ENCODE results near the gene ZNG1A.
"Not testable (repeated sequence)": the region's sequence is repeated elsewhere in the genome, so short reads cannot be mapped to it uniquely, and the experiment has no call there.

ZNG1A gene

DNA sequence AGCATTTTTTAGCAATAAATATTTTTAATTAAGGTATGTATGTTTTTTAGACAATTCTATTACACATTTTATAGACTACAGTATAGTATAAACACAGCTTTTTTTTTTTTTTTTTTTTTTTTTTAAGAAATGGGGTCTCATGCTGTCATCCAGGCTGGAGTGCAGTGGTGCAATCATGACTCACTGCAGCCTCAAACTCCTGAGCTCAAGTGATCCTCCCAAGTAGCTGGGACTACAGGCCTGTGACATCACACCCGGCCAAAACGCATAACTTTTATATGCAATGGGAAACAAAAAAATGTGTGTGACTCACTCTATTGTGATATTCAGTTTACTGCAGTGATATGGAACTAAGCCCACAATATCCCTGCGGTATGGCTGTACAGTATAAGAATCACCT, 9.1 kb downstream of the ZNG1A start:
- DNase-seq, result not testable (repeated sequence)

DNA sequence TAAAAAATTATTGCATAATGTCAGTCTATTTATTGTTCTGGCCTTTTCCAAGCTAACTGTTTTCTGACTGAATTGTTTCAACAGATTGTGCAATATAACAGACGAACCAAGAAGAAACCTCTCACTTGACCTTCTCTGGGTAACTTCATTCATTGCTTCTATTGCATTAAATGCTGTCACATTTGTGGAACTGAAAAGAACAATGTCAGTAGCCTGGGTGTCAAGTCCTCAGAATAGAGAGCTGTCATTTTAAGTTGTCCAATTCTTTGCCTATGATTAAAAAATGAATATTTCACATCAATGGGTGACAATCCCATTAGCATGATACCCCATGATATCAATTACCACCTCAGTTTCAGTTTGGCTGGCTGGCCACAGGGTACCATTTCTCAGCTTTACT, 19.0 kb downstream of the ZNG1A start:
- DNase-seq, result not testable (repeated sequence)

DNA sequence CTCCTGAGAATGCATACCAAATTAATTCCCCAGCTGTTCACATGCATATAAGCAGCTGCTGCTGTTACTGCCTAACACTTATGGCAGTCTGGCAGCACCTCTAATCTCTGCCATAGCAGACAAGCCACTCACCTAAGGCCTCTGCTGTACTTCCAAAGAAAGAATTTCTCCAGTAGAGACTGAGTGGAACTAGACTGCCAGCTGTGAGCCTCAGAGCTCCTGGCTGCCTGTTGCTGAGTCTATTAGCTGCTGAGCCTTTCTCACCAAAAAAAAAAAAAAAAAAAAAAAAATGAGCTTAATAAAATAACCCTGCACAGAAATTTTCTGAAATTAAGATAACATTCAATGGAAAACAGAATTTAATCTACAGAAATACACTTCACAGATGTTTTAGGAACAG, 27.7 kb downstream of the ZNG1A start:
- DNase-seq, result not testable (repeated sequence)

DNA sequence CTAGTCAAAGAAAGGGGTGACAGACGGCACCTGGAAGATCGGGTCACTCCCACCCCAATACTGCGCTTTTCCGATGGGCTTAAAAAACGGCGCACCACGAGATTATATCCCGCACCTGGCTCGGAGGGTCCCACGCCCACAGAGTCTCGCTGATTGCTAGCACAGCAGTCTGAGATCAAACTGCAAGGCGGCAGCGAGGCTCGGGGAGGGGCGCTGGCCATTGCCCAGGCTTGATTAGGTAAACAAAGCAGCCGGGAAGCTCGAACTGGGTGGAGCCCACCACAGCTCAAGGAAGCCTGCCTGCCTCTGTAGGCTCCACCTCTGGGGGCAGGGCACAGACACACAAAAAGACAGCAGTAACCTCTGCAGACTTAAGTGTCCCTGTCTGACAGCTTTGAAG, 39.0 kb downstream of the ZNG1A start:
- not testable (repeated sequence) for DNase-seq

DNA sequence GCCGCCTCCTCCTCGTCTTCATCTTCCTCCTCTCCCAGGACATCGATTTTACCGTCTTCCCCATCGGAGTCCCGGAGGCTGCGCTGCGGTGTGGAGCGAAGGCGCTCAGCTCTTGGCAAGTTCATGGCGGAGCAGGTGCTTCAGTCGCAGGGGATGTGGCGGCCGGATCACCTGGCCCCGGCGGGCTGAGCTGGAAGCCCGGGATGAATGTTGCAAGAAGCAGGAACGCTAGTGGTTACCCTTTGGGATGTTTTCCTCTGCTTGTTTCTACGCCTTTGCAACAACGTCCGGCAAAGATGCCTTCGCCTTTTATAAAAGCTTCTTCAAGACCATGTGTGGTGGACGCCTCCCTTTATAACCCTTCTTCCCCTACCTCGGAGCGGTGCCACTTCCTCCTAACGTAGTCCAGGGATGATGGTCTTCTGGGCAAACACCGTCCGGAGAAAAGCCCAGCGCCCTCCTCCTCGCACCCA, 60.8 kb downstream of the ZNG1A start, which contains the start of gene FOXD4:
FOXD4 (minus strand) TSS at position 423 of the 473 bp plus-strand sequence; CDS start at position 125, 298 bp downstream.
- DNase-seq, result not testable (repeated sequence)

DNA sequence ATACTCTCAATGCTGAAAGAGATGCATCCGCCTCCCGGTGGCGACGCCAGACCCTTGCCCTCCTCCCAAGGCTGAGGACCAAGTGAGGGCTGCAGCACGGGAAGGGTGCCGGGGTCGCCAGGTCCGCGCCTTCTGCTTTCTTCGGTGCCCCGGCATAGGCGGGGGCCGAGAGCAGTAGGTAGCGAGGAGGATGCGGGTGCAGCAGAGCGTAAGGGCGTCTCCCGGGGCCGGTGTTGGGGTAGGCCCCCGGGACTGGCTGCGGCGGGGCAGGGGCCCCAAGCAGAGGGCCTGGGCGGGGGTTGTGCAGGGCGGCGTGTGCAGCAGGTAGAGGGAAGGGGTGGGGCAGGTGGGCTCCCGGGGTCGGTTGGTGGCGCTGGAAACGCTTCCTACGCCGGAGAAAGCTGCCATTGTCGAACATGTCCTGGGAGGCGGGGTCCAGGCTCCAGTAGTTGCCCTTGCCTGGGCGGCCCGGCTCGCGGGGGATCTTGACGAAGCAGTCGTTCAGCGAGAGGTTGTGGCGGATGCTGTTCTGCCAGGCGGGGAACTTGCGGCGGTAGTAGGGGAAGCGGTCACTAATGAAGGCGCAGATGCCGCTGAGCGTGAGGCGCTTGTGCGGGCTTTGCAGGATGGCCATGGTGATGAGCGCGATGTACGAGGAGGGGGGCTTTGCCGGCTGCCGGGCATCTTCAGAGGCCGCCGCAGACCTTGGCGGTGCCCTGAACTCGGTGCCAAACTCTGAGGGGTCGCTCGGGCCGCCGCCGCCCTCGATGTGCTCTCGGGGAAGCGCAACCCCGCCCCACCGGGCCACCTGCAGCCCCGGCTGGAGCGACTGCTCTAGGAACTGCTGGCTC, 61.5 kb downstream of the ZNG1A start:
- peak; percentile 21 for DNase-seq

DNA sequence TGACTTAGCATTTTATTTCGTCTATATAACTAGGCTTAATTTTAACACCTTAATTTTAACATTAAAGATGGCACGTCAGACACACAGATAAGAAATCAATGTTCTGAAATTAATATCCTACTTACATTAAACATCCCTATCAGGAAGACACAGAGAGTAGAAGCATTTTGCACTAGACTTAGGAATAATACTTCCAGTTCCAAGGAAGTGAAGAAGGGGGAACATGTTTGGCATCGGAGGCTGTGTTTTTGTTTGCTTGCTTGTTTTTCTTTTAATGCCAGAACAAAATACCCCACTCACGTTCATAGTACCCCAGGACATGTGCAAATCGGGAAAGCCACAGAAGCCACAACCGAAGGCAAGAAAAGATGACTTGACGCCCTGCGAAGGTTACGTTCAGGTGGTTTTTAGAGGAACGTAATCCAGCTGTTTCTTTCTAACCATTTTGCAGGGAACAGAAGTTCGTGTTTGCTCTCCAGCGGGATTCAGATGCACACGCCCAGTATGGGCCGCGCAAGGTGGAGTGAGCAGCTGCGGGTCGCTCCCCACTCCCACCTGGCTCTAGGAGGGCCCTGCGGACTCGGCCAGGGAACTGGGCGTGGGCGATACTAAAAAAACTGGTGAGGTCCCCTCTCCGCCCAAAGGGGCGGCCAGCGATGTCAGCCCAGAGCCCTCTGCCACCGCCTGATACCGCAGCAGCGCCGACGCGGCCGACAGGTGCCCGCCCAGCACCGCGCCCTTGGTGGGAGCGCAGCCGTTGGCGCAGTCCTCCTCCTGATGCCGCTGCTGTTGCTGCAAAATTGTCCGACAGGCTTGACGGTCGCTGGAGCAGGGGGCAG, 62.4 kb downstream of the ZNG1A start:
- DNase-seq, result not testable (repeated sequence)

DNA sequence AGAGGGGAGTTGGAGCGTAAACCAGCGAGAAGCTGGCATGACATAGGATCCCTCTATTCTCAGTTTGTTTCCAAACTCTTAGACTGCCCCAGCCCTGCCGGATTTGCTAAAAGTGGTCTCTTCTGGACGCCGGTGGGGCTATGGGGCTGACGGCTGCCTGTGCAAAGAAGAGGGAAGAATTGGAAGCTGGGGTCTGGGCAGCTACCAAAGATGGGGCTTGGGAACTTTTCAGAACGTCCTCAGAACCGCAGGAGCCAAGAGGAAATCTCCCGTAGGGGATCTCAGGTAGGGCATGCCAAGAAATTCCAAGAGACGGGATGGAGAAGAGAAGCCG, 63.8 kb downstream of the ZNG1A start:
- DNase-seq, result not testable (repeated sequence)

DNA sequence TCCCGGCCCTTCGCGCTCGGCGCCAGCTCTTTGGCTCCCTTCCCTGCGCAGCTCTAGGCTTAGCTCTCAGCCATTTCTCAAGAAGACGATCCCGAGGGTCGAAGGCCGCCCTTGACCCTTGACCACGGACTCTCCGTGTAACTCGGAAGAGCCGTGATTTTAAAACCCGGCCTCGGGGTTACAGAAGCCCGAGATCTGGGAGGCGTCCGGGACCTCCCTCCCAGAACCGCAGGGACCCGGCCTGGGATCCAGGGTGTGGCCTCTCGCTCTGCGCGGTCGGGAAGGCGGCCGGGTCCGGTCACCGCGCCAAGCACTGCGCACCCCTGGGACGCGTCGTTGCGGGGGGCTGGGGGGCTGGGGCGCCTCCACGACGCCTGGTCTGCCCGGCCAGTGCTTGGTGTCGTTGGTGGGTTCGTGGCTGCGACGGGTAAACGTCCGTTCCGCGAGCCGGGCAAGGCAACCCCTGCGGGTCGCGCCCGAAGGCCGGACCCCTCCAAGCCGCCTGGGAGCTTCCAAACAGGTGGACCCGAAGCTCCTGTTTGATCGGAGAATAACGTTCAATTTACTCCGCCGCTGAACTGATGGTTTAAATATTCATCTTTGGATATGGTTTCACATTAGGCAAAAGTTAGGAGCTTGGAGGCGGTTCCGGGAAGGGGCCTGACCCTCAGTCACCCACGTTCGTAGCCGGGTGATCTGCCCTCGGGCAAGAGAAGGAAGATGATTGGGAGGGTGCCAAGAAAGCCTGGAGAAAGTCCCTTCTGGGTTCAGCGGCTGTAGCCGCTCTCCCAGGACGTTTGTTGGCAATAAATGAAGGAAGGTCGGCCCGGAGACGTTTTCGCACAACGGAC, 64.4 kb downstream of the ZNG1A start:
- not testable (repeated sequence) for DNase-seq

DNA sequence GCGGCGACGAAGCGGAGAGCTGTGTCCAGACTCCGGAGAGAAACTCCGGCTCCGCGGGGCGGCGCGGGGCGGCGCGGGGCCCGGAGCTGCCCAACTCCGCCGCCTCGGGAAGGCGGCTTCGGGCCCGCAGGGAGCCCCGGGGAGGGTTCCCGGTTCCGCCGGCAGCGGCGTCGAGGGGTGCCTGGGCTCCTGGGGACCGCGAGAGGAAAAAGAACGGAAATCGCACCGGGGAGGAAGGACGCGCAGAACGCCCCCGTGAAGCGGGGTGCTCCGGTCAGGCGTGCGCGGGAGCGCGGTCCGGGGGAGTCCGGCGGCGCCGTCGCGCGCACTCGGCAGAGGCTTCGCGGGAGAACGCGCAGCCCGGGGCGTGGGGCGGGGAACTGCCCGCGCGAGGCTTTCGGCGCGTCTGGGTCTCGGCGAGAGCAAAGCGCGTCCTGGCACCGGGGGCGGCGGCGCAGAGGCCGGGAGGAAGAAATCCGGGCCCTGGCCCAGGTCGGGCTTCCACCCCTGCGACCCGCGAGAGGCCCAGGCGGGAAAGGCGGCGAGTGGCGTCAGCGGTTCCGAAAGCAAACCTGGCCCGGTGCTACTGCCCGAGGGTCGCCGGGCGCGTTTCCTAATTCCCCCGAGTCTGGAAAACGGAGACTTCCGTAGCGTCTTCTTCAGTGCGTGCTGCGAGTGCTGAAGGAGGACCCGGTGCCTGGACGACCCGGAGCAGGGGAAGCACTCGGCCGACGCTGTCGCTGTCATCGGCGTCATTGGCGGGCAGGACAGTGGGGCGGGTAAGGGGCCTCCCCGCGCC, 65.2 kb downstream of the ZNG1A start:
- DNase-seq, result peak; percentile 40

DNA sequence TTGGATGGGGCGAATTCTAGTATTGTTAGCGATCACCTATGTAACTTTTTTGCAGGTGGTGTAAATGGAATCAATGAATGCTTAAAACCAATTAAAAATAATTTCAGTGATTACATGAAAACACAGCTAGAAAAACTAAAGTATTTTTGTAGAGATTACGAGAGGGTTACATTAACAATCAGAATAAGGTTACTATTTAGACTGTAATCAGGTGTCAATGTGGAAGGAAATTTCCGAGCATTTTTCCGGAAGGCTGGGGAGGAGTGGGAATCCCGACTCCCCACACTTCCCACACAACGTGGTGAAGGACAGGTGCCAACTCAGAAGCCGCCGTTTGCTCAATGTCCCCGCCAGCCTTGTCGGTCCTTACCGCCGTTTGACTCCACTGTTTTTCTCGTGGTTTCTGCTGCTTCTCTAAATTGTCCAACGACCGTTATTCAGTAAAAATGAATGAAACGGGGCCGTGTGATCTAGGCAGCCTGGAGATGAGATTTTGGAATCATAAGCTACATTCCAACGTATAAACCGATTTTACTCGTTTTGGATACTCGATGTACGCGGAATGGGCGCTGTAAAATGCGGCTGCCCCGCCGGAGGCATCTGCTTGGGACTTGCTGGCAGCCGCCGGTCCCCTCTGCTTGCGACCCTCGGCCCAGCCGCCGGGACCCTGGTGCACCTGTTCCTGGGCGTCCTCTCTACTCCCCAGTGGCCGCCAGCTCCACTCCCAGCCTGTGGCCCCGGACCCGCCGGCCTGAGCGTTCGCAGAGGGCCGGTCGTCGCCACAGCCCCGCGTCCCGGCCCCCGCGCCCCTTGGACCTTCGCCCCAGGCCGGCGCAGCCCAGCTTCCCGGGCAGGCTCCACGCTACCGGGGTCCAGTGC, 66.0 kb downstream of the ZNG1A start:
- not testable (repeated sequence) for DNase-seq

DNA sequence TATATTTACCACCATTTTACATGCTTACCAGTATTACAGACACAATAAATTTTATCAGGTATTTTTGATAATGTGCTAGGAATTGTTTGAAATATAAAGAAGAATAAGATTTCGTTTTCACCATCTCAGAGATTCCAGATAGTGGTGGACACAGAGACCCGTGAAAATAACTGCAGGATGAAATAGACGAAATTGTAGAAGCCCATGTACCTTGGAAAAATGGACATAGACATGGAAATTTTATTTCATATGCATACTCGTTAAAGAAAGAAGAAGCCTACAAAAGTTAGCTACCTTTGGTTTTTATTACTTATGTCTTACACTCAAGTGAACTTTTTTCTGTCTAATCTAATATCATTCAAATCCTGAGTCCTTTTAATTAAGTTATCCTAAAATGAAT, 68.2 kb downstream of the ZNG1A start:
- DNase-seq, result not testable (repeated sequence)

DNA sequence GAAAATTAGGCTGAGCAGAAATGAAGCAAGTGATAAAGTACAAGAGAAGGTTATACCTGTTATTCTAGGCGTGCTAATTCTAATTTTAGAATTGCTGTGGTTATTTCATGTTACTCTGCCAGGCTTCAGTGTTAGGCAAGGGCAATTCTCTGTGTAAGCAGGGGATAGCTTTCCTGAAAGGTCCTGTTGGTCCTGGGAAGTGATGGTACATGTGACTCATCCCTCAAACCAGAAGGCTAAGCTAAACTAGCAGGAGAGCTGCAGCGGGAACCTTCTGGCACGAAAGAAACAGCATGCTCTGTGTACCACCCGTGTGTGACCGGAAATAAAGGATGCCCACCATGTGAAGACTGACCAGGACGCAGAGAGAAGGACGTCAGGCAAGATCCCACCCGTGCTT, 69.3 kb downstream of the ZNG1A start:
- not testable (repeated sequence) for DNase-seq

DNA sequence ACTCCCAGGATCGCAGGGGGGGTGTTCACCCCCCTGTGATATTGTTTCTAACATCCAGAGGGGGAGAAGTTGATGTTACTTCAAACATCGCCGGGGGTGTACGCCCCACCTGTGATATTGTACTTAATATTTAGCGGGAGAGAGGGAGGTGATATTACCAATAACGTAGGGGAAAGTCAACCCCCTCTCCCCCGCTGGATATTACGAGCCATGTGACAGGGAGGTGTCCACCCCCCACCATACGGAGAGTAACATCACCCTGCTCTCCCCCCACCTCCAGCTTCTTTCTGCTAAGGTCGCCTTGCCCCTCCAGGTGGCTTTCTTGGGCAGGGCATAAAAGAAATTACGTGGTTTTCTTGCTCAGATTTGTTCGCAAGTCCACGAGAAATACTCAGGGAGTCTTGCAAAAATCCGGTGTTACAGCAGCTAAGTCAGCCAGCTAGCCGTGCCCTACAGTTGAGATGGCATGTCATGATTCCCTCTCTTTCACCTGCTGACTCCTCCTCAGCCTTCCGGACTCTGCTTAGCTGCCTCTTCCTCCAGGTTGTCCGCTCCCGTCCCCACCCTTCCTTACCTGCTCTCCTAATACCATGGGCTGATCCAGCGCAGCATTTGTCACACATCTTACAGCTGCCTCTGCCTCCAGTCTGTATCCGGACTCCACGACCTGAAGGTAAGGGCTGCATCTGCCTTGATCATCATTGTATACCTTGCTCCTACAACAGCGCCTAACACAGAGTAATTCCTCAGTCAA, 69.9 kb downstream of the ZNG1A start:
- not testable (repeated sequence) for DNase-seq

DNA sequence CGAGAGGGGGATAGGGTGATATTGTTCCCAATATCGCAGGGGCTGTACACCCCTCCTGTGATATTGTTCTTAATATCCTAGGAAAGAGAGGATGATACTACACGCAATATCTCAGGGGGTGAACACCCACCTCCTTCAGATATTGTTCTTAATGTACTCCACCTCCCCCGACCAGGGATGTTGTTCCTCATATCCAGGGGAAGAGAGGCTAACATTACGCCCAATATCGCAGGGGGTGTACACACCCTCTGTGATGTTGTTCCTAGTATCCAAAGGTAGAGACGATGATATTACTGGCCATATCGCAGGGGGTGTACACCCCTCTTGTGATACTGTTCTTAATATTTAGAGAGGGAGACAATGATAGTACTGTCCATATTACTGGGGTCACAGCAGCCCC, 72.9 kb downstream of the ZNG1A start:
- not testable (repeated sequence) for DNase-seq

DNA sequence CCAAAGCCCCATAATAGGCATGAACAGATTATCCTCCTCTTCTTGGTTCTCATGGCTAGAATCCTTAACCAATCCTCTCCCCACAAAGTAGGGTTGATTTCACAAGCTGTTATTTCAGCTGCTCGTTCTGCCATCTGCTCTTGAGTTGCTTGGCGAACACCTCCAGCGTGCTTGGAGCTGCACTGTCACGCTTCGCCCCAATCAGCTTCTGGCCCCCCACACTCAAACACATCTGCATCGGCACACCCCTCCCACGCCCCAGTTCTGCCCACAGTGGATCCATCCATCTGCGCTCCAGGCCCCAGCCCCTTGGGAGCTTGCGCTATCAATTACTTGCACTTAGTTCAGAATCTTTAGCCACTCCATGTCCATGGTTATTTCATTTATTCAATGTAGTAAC, 78.4 kb downstream of the ZNG1A start:
- not testable (repeated sequence) for DNase-seq

DNA sequence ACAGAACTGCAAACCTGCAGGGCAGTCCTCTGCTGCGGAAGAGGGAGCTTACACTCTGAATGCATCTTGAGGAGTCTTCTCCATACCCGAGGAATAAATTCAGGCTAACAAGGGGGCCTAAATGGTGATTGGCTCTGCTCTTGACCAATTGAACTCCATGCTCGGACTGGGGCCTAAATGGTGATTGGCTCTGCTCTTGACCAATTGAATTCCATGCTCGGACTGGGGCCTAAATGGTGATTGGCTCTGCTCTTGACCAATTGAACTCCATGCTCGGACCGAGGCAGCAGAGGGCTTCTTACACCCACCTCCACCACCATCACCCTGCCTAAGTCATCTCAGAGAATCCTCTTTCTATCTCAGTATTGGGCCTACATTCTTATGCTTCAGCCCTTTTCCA, 79.0 kb downstream of the ZNG1A start:
- not testable (repeated sequence) for DNase-seq

DNA sequence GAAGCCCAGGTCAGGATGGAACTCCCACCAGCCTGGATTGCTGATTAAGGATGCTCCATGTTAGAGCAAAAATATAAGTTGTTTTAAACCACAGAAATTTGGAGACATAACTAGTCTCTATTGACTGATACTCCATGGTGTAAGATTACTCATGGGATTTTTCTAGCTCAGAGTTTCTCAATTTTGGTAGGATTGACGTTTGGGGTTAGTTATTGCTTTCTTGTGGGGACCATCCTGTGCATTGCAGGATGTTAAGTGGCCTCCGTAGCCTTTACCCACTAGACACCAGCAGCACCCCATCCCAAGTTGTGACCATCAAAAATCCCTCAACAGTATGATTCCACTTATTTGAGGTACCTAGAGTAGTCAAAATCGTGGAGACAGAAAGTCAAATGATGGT, 80.1 kb downstream of the ZNG1A start:
- DNase-seq, result not testable (repeated sequence)

DNA sequence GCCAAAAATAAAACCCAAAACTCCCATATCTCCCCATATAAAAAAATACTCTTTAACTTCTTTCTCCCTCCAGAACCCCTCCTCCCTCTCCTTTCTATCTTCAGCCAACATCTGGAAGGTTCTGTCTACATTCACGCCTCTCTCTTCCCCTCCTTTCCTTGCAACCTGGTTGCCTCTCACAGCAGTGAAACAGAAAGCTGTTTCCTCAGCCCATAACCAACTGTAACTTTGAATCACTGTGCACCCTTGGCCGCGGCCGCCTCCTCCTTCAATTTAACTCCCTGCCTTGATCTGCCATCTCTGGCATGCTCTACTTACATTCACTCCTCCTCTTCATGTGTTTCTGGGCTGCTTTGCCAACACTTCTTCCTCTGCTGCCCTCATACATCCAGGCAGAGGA, 83.9 kb downstream of the ZNG1A start:
- DNase-seq, result not testable (repeated sequence)

DNA sequence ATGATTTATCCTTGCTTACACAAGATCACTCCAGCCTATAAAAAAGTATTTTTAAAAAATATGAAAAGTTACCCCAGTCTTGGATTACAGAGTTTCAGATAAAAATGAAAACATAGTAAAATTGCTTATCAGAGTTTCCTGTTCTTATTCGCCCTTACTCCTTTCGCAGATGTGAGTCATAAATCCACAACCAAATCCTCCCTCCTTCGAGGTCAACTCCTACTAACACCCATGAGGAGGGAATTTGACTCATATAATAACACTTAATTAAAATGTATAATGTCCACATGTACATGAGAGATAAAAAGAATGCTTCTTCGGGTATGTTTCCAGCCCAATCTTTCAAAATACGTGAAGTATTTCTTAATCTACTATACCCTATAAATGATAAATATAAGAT, 84.5 kb downstream of the ZNG1A start:
- DNase-seq, result not testable (repeated sequence)

All from CD4-positive, alpha-beta T cell treated with Interleukin-17A for 4 hours (primary cell).